DLD1 (cell line): ENCODE measurements around the gene RFC4.

ENCODE experiments used
- in situ Hi-C: cut with HindIII; loops from 2 replicates; pipeline ENCODE4 v1.10.0; 2017; ENCODE audit warnings: low sequenced_read_pairs

Gene RFC4

GRCh38 chr3:186788482-186789370 lies 17.6 kb downstream of the RFC4 start:
- in situ Hi-C loops, result no loop called here

GRCh38 chr3:186787642-186788481 lies 18.4 kb downstream of the RFC4 start:
- in situ Hi-C loops, result no loop called here

DNA sequence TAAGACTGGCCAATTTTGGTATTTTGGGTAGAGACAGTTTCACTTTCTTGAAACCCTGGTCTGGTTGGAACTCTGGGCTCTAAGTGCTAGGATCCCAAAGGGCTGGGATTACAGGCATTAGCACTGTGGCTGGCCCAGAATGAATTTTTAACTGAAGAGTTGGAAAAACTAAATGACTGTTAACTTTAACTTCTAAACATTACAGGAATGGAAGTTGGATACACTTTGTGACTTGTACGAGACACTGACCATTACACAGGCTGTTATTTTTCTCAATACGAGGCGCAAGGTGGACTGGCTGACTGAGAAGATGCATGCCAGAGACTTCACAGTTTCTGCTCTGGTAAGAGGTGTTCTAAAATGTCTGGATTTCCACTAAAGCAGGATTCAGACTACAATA lies 19.4 kb downstream of the RFC4 start:
- in situ Hi-C loops, result no loop called here

- in situ Hi-C loops, result no loop called here
These were observed 20.7 kb downstream of the RFC4 start for GRCh38 chr3:186785495-186786018.

DNA sequence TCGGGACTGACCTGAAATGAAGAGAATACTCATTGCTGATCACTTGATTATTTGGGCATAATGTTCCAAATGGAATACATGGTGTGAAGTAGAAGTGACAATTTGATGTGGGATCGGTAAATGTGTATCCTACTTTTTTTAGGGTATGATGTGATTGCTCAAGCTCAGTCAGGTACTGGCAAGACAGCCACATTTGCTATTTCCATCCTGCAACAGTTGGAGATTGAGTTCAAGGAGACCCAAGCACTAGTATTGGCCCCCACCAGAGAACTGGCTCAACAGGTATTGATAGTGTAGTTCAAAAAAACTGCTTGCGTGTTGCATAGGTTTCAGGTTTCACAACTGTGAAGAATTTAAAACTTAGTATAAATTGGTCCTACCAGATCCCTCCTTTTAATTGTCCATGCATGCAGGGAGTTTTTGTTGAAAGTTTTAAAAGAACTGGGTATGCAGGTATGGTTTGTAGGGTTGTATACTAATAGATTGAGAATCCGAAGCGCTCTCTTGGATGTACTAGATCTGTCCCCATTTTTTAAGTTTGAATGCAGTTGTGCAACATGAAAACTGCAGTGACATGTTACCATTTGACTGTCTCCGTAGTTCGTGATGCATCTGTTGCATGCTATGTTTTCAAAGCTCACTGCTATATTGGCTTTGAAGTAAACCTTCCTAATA lies 21.3 kb downstream of the RFC4 start:
- in situ Hi-C loops, result no loop called here

DNA sequence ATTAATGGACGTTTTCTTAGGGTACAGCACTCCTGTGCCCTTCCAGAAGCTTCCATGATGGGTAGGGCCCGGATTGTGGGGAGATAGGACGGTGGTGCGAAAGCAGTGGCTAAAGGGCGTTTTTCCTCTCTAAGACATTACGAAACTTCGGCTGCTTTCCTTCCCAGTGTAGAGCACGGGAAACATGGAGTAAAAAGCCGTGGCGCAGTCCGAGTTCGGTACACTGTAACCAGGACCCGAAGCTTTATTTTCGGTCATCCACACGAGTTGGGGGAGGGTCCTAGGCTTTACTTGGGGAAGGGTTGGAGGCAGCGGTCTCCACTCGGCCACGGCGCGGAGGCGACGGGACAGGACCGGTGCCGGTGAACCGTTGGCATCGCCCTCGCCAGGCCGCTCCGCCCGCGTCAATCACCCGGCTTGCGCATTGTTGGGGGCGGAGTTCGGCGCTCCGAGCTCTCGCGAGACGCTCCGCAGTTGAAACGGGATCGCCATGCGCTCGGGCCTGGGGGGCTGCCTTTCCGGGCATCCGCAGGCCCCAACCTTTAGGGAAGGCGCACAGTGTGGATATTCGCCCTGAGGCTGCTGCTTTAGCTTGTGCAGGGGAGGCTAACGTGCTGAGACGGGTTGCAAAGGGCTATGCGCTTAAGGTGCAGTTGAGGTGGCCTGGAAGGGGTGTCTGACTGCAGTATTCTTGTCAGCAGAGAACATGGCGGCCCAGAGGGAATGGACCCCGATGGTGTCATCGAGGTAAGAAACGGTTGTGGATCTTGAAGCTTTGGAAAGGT lies 22.4 kb downstream of the RFC4 start:
- in situ Hi-C loops, result no loop called here

DNA sequence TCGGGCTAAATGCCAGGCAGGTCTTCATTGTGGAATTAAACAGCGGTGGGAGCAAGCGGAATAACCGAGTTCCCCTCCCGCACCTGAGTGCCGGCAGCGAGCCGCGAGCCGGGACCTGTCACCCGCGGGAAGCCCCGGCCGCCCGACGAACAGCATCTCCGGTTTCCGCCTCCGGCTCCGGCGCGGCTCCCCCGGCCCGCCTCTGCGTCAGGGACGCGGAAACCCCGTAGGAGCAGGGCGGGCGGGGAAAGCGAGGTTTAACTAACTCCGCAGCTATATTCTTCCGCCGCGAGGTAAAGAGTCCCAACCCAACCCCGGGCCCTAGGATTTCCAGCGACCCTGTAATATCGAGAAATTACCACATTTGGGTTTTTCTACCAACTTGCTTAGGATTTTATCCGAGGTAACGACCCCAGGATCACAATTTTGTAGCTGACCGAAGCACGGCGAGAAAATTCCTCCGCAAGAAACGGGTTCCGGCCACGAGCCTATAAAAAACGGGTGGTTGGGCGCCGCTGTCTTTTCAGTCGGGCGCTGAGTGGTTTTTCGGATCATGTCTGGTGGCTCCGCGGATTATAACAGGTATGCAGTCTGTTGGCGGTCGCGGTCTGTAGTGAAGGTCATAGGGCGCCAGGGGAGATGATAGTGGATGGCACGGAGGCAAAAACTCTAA lies 23.1 kb downstream of the RFC4 start, which contains the start of gene EIF4A2:
EIF4A2 (plus strand) TSS at position 520 of the 673 bp plus-strand sequence; CDS start at position 554, 34 bp downstream.
- in situ Hi-C loops, result no loop called here

GRCh38 chr3:186782542-186783057 lies 23.7 kb downstream of the RFC4 start:
- in situ Hi-C loops, result no loop called here

- in situ Hi-C loops, result no loop called here
These were observed 27.1 kb downstream of the RFC4 start for GRCh38 chr3:186779204-186779603.

GRCh38 chr3:186775999-186776398 lies 30.3 kb downstream of the RFC4 start:
- in situ Hi-C loops, result no loop called here

GRCh38 chr3:186772701-186773417 lies 33.4 kb downstream of the RFC4 start:
- in situ Hi-C loops, result no loop called here

- in situ Hi-C loops, result no loop called here
These were observed 34.0 kb downstream of the RFC4 start for GRCh38 chr3:186772281-186772694.

- in situ Hi-C loops, result no loop called here
These were observed 45.3 kb downstream of the RFC4 start for GRCh38 chr3:186760897-186761447.

- in situ Hi-C loops, result no loop called here
These were observed 46.0 kb downstream of the RFC4 start for GRCh38 chr3:186760141-186760833.

DNA sequence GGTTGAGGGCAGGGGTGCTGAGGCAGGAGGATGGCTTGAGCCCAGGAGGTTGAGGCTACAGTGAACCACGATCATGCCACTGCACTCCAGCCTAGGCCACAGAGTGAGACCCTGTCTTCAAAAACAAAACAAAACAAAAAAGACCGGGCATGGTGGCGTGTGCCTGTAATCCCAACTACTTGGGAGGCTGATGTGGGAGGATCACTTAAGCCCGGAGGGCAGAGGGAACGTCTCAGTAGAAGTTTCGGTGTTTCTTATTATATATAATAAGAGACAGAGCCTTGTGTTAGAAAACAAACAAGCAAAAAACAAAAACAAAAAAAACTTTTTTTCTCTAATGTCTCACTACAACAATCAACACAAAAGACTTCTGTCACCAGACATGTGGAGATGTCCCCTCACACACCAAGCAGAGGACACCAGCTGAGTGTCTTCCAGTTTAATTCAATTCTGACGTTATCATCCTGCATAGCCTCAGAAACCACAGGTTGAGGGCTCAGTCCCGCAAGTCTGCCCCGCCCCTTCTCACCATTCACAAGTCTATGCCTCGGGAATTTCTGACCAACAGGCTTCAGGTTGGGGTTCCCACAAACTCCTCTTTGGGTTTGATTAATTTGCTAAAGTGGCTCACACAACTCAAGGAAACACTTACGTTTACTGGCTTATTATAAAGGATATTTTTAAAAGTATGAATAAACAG lies 46.9 kb downstream of the RFC4 start:
- in situ Hi-C loops, result no loop called here

GRCh38 chr3:186757686-186758220 lies 48.5 kb downstream of the RFC4 start:
- in situ Hi-C loops, result no loop called here

GRCh38 chr3:186757214-186757613 lies 49.1 kb downstream of the RFC4 start:
- in situ Hi-C loops, result no loop called here
